Ectodermal cell (in vitro differentiated cells): ENCODE results near the gene ABHD17A.
"Not testable (repeated sequence)": the region's sequence is repeated elsewhere in the genome, so short reads cannot be mapped to it uniquely, and the experiment has no call there.

Source experiments
- H3K27ac ChIP-seq: 2 replicates; pipeline ENCODE4 v1.7.0; 2013; ENCODE audit warnings: mild to moderate bottlenecking, low read depth, low read length; ENCODE audit not compliant: insufficient read depth, poor library complexity, severe bottlenecking
- H3K27me3 ChIP-seq: 2 replicates; pipeline ENCODE4 v1.7.0; 2013; ENCODE audit warnings: mild to moderate bottlenecking, low read length; ENCODE audit not compliant: insufficient read depth, control insufficient read depth, poor library complexity, severe bottlenecking
- H3K36me3 ChIP-seq: one replicate; pipeline ENCODE4 v1.7.0; 2013; ENCODE audit warnings: low read length; ENCODE audit not compliant: control insufficient read depth, insufficient read depth
- H3K4me1 ChIP-seq: one replicate; pipeline ENCODE4 v1.7.0; 2013; ENCODE audit warnings: low read length; ENCODE audit not compliant: control insufficient read depth, insufficient read depth
- H3K4me3 ChIP-seq: 2 replicates; pipeline ENCODE4 v1.7.0; 2013; ENCODE audit warnings: low read depth, low read length, control low read depth; ENCODE audit not compliant: insufficient read depth
- H3K9me3 ChIP-seq: 2 replicates; pipeline ENCODE4 v1.7.0; 2013; ENCODE audit warnings: mild to moderate bottlenecking, low read length, moderate library complexity; ENCODE audit not compliant: control insufficient read depth
- WGBS, 2 experiments: methylation state at CpG; one replicate each; pipeline ENCODE4 v1.1.7; 2013; ENCODE audit warnings: missing lambda C conversion rate in 2 of 2; 5-methylcytosine and 5-hydroxymethylcytosine counted together

The ABHD17A gene

GRCh38 chr19:1901940-1902404, 16.7 kb upstream of the ABHD17A start:
- Histone ChIP-seq H3K27ac (no peak overlapping the region), H3K27me3 (no peaks in the 10 kb centered on the region), H3K4me3 (no peak overlapping the region), H3K9me3 (no peaks in the 10 kb centered on the region), H3K4me1 (peaks cover 8% of the 10 kb centered on the region), H3K36me3 (no peaks in the 10 kb centered on the region)
- WGBS, 2 experiments, result 94% methylated on average over 16 of the region's 16 CpGs

- Histone ChIP-seq H3K9me3 (no peaks in the 10 kb centered on the region), H3K36me3 (no peaks in the 10 kb centered on the region), H3K4me1 (peaks cover 2% of the 10 kb centered on the region), H3K27ac (no peak overlapping the region), H3K4me3 (no peak overlapping the region), H3K27me3 (no peaks in the 10 kb centered on the region)
- 90 to 91% methylated on average over 13 of the region's 13 CpGs for WGBS, 2 experiments
Observed at GRCh38 chr19:1896508-1896907, 11.2 kb upstream of the ABHD17A start.

GRCh38 chr19:1893791-1894190, 8.5 kb upstream of the ABHD17A start:
- Histone ChIP-seq H3K27ac (no peak overlapping the region), H3K4me1 (peaks cover 2% of the 10 kb centered on the region), H3K9me3 (no peaks in the 10 kb centered on the region), H3K27me3 (no peaks in the 10 kb centered on the region), H3K4me3 (no peak overlapping the region), H3K36me3 (no peaks in the 10 kb centered on the region)
- 58 to 61% methylated on average over 14 to 15 of the region's 17 CpGs for WGBS, 2 experiments

- no CpG with 5 or more reads among the region's 1 CpG for WGBS, 2 experiments
Observed at GRCh38 chr19:1889907-1890306, 4.6 kb upstream of the ABHD17A start.

GRCh38 chr19:1888385-1888784, 3.1 kb upstream of the ABHD17A start:
- Histone ChIP-seq H3K27me3 (no peaks in the 10 kb centered on the region), H3K9me3 (no peaks in the 10 kb centered on the region), H3K4me1 (peaks cover 26% of the 10 kb centered on the region), H3K36me3 (no peaks in the 10 kb centered on the region), H3K27ac (no peak overlapping the region), H3K4me3 (no peak overlapping the region)
- 83 to 85% methylated on average over 5 of the region's 5 CpGs for WGBS, 2 experiments

More at GRCh38 chr19:1889907-1890306, 4.6 kb upstream of the ABHD17A start:
- Histone ChIP-seq H3K27me3 (no peaks in the 10 kb centered on the region), H3K4me1 (peaks cover 15% of the 10 kb centered on the region), H3K36me3 (no peaks in the 10 kb centered on the region), H3K27ac (no peak overlapping the region), H3K4me3 (no peak overlapping the region), H3K9me3 (no peaks in the 10 kb centered on the region)

- H3K4me3 ChIP-seq, H3K9me3 ChIP-seq, H3K27me3 ChIP-seq, H3K36me3 ChIP-seq, H3K27ac ChIP-seq: not testable (repeated sequence)
- 95 to 98% methylated on average over 15 of the region's 15 CpGs for WGBS, 2 experiments
- peaks cover 42% of the 10 kb centered on the region for H3K4me1 ChIP-seq
Observed at GRCh38 chr19:1886360-1886759, 1.1 kb upstream of the ABHD17A start.

- Histone ChIP-seq H3K9me3 (no peaks in the 10 kb centered on the region), H3K4me1 (peaks cover 42% of the 10 kb centered on the region), H3K27ac (no peak overlapping the region), H3K4me3 (peak overlapping the region; percentile 87), H3K36me3 (no peaks in the 10 kb centered on the region), H3K27me3 (no peaks in the 10 kb centered on the region)
- WGBS, 2 experiments, result 1% methylated on average over 56 of the region's 56 CpGs
Observed at GRCh38 chr19:1884719-1885334, 469 bp downstream of the ABHD17A start.

GRCh38 chr19:1884291-1884718, 991 bp downstream of the ABHD17A start:
- Histone ChIP-seq H3K27me3 (no peaks in the 10 kb centered on the region), H3K4me1 (peaks cover 42% of the 10 kb centered on the region), H3K36me3 (no peaks in the 10 kb centered on the region), H3K4me3 (peak overlapping the region; percentile 87), H3K9me3 (no peaks in the 10 kb centered on the region), H3K27ac (no peak overlapping the region)
- WGBS, 2 experiments, result 31 to 34% methylated on average over 11 of the region's 11 CpGs

GRCh38 chr19:1883784-1884183, 1.5 kb downstream of the ABHD17A start:
- no peak overlapping the region for H3K27ac ChIP-seq
- WGBS, 2 experiments, result 83 to 85% methylated on average over 8 of the region's 8 CpGs
- no peaks in the 10 kb centered on the region for H3K36me3 ChIP-seq
- H3K9me3 ChIP-seq, result no peaks in the 10 kb centered on the region
- H3K4me1 ChIP-seq, result peaks cover 42% of the 10 kb centered on the region
- no peaks in the 10 kb centered on the region for H3K27me3 ChIP-seq
- H3K4me3 ChIP-seq, result peak overlapping the region; percentile 87

- no peak overlapping the region for H3K27ac ChIP-seq
- no peaks in the 10 kb centered on the region for H3K9me3 ChIP-seq
- H3K36me3 ChIP-seq, result no peaks in the 10 kb centered on the region
- WGBS, 2 experiments, result 89% methylated on average over 25 of the region's 25 CpGs
- no peaks in the 10 kb centered on the region for H3K27me3 ChIP-seq
- H3K4me3 ChIP-seq, result peak overlapping the region; percentile 87
- H3K4me1 ChIP-seq, result peaks cover 40% of the 10 kb centered on the region
Observed at GRCh38 chr19:1882786-1883692, 2.3 kb downstream of the ABHD17A start.
